Esophagus muscularis mucosa (tissue), 4 donors: ENCODE data around the gene ENG.

Experiments used
- EP300 ChIP-seq: sonication (generic); formaldehyde crosslinking; IDR thresholded peaks from one replicate; pipeline ENCODE4 v1.6.1; 2017; ENCODE audit warnings: antibody characterized with exemption
- POLR2A ChIP-seq: fragments of 450-650 bp; IDR thresholded peaks from one replicate; pipeline ENCODE4 v1.6.1; 2017; ENCODE audit warnings: antibody characterized with exemption, moderate library complexity, mild to moderate bottlenecking, low read depth
- POLR2AphosphoS5 ChIP-seq, 2 donors: sonication (generic); formaldehyde crosslinking; IDR thresholded peaks; one replicate each; pipeline ENCODE4 v1.6.1; 2017; ENCODE audit warnings: antibody characterized with exemption in 2 of 2
- TF ChIP-seq, protein P1 (sequence below), 3 experiments: fragments of 200-600 bp in 2 of 3; fragments of 450-650 bp in 1 of 3; sonication (generic) in 2 of 3; IDR thresholded peaks; one replicate each; pipeline ENCODE4 v1.5.1; 2017 to 2019; ENCODE audit warnings: antibody characterized with exemption in 3 of 3, mild to moderate bottlenecking in 2 of 3, moderate library complexity in 1 of 3

DNA sequence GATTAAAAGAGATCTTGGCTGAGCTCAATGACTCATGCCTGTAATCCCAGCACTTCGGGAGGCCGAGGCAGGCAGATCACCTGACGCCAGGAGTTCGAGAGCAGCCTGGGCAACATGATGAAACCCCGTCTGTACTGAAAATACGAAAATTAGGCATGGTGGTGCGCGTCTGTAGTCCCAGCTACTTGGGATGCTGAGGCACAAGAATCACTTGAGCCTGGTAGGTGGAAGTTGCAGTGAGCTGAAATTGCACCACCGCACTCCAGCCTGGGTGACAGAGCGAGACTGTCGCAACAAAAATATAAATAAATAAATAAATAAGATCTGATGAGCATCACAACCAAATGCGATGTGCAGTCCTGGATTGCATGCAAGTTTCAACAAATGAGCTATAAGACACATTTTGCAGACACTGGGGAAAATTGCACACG, 8.7 kb upstream of the ENG start:
- TF ChIP-seq, protein P1, sequence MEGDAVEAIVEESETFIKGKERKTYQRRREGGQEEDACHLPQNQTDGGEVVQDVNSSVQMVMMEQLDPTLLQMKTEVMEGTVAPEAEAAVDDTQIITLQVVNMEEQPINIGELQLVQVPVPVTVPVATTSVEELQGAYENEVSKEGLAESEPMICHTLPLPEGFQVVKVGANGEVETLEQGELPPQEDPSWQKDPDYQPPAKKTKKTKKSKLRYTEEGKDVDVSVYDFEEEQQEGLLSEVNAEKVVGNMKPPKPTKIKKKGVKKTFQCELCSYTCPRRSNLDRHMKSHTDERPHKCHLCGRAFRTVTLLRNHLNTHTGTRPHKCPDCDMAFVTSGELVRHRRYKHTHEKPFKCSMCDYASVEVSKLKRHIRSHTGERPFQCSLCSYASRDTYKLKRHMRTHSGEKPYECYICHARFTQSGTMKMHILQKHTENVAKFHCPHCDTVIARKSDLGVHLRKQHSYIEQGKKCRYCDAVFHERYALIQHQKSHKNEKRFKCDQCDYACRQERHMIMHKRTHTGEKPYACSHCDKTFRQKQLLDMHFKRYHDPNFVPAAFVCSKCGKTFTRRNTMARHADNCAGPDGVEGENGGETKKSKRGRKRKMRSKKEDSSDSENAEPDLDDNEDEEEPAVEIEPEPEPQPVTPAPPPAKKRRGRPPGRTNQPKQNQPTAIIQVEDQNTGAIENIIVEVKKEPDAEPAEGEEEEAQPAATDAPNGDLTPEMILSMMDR (IDR thresholded peaks at IDR 0.05), result no peak
- TF ChIP-seq POLR2A (no peak), POLR2AphosphoS5 (IDR thresholded peaks at IDR 0.05) (no peak), EP300 (no peak)
